Pancreas (tissue), 10 donors: ENCODE measurements around the gene NOD2. TPM values are rescaled to one million over a fixed set of nuclear protein-coding genes. Genes with fewer than 3 reads are reported as not detected.

Source experiments
- ATAC-seq, 4 donors: fragments of 200-7000 bp; cut with Tn5 transposase; one replicate each; pipeline versions ENCODE4 v1.8.0 to v1.9.1; 2020; ENCODE audit warnings: mild to moderate bottlenecking in 4 of 4, moderate library complexity in 4 of 4
- DNase-seq, 6 donors: peaks; one replicate each; pipeline ENCODE4 v3.0.0-alpha.2; 2020
- FAIRE-seq: peaks from 2 replicates; lab custom pipeline; 2012; peaks lifted over from hg19 to GRCh38; lab: Jason Lieb, UNC
- H3K27ac ChIP-seq, 4 donors: fragments of 200-600 bp; sonication (generic); 1 replicate in 3 of 4; 2 replicates in 1 of 4; pipeline versions ENCODE4 v1.5.0 to v1.8.0; 2020
- H3K27me3 ChIP-seq, 4 donors: fragments of 200-600 bp; one replicate each; pipeline ENCODE4 v1.8.0; 2021
- H3K36me3 ChIP-seq, 3 donors: fragments of 200-600 bp; sonication (generic) in 1 of 3; one replicate each; pipeline versions ENCODE4 v1.5.0 to v1.8.0; 2020 to 2021
- H3K4me1 ChIP-seq, 3 donors: fragments of 200-600 bp; one replicate each; pipeline ENCODE4 v1.8.0; 2021
- H3K4me3 ChIP-seq, 4 donors: fragments of 200-600 bp; sonication (generic) in 2 of 4; one replicate each; pipeline versions ENCODE4 v1.5.0 to v1.8.0; 2020 to 2021
- H3K9me3 ChIP-seq, 4 donors: fragments of 200-600 bp; one replicate each; pipeline ENCODE4 v1.8.0; 2021
- WGBS, 2 donors: extraction: QIAGEN DNeasy Blood & Tissue Kit; methylation state at CpG; one replicate each; pipeline ENCODE4 v1.1.7; 2013; 5-methylcytosine and 5-hydroxymethylcytosine counted together
- intact Hi-C, 3 donors: fragments of 100-400 bp; cut with DNase I; formaldehyde crosslinking; loops; one replicate each; pipeline versions ENCODE4 v1.11.1 to v1.14.2; 2022
- polyA plus RNA-seq, 2 donors: library from polyadenylated mRNA; stranded (reverse); fragments of 200-250 nt; gene quantifications; one replicate each; pipeline ENCODE4 v1.2.3, GENCODE V29; 2013
- total RNA-seq, 6 donors: library from RNA; stranded (reverse); fragmentation: NEBNext Ultra II Directional in 4 of 6; extraction: Animal tissue kit (Norgen Biotek cat#: 25700) in 4 of 6; gene quantifications; one replicate each; pipeline versions ENCODE4 v1.2.1 to v1.2.4, GENCODE V29; 2021 to 2023
- TF ChIP-seq, protein P1 (sequence below), 4 donors: fragments of 200-600 bp; sonication (generic) in 3 of 4; IDR thresholded peaks; one replicate each; pipeline versions ENCODE4 v1.5.0 to v1.8.0; 2021; ENCODE audit warnings: antibody characterized with exemption in 4 of 4
- donor health status: healthy with polysubstance abuse.
- donor health status: DM: no; HTN: no; CAD: no; lungs with moderate emphysema.
- donor health status: DM: no; HTN: no; CAD: no.
- donor health status: control.
- donor health status: control.
- donor health status: Bipolar disorder and iron deficiency.
- donor health status: DM: yes; HTN: yes; CAD: no.
- donor health status: DM: no; HTN: no; CAD: no.
- donor health status: DM: no; HTN: no; CAD: no.
- donor health status: DM: yes; HTN: yes; CAD: no.

The NOD2 gene
- total and polyA plus RNA-seq, 8 donors: 0.08 to 2.1 (median 0.27) TPM

DNA sequence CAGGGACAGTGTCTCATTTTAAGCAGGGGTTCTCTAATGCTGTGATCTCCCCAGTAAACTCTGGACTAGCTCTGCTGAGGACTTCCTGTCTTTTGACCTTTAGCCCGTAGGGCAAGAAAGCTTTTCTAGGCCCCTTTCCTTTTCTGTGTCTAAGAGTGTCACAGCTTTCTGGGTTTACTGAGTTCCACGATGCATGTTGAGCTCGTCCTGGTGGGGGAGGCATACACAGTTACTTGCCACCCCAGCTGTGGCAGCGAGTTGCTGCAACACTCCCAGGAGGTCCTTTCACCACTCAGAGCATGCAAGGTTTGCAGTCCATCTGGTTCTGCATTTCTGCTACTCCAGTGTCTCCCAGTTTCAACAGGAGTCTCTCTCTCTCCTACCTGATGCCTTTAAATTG is 23.7 kb downstream of the NOD2 start:
- H3K27ac ChIP-seq: no peak overlapping the region
- TF ChIP-seq, protein P1, sequence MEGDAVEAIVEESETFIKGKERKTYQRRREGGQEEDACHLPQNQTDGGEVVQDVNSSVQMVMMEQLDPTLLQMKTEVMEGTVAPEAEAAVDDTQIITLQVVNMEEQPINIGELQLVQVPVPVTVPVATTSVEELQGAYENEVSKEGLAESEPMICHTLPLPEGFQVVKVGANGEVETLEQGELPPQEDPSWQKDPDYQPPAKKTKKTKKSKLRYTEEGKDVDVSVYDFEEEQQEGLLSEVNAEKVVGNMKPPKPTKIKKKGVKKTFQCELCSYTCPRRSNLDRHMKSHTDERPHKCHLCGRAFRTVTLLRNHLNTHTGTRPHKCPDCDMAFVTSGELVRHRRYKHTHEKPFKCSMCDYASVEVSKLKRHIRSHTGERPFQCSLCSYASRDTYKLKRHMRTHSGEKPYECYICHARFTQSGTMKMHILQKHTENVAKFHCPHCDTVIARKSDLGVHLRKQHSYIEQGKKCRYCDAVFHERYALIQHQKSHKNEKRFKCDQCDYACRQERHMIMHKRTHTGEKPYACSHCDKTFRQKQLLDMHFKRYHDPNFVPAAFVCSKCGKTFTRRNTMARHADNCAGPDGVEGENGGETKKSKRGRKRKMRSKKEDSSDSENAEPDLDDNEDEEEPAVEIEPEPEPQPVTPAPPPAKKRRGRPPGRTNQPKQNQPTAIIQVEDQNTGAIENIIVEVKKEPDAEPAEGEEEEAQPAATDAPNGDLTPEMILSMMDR (IDR thresholded peaks at IDR 0.05): no peak
- no peaks in the 10 kb centered on the region for H3K36me3 ChIP-seq
- no peaks in the 10 kb centered on the region for H3K27me3 ChIP-seq
- ATAC-seq: no peak
- no peak for DNase-seq
- intact Hi-C loops: no loop called here
- no peaks in the 10 kb centered on the region for H3K4me1 ChIP-seq
- H3K4me3 ChIP-seq: no peak overlapping the region
- FAIRE-seq: no peak
- 74 to 86% methylated on average over 4 of the region's 4 CpGs for WGBS, 2 donors
- H3K9me3 ChIP-seq: no peaks in the 10 kb centered on the region

DNA sequence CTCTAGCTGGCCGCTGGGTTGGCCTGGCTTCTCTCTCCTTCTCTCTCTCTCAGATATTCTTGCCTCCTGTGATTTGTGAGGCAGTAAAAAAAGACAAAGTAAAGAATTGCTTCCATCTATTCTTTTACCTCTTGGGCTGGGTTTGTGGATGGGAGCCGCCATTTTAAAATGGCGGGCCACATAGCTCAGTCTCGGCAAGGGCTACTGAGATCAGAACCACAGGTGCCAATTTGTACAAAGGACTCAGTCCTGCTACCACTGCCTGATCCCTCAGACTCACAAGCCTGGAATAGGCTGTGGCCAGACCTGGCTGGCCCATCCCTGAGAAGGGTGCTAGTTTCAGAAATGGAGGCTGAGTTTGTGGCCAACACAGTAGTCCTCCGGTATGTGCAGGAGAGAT is 24.1 kb downstream of the NOD2 start:
- TF ChIP-seq, protein P1 (IDR thresholded peaks at IDR 0.05): no peak
- Histone ChIP-seq H3K4me3 (no peak overlapping the region), H3K9me3 (no peaks in the 10 kb centered on the region), H3K36me3 (no peaks in the 10 kb centered on the region), H3K27ac (no peak overlapping the region), H3K4me1 (no peaks in the 10 kb centered on the region), H3K27me3 (no peaks in the 10 kb centered on the region)
- 78% methylated on average over 5 of the region's 5 CpGs for WGBS, 2 donors
- intact Hi-C loops: no loop called here
- FAIRE-seq (no peak), DNase-seq (no peak), ATAC-seq (no peak)

DNA sequence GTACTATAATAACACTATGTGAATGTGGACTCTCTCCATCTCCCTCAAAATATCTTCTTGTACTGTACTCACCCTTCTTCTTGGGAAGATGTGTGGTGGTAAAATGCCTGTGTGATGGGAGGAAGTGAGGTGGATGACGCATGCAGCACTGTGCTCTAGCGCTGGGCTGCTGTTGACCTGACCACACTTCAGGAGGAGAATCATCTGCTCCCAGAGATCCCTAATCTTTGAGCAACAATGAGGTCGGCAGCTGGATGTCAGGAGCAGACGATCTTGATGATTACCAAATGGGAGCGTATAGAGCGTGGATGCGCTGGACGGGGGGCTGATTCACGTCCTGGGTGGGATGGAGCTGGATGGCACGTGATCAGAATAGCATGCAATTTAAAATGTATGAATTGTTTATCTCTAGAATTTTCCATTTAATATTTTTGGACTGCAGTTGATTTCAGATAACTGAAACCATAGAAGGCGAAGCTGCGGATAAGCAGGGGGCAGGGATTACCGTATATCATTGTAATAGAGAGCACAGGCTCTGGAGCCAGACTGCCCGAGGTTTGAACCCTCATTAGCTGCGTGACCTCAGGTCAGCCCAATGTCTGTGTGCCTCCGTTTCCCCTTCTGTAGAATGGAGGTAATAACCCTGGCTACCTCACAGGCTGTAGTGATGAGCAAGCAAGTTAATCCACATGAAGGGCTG is 24.8 kb downstream of the NOD2 start:
- no peak for DNase-seq
- Histone ChIP-seq H3K36me3 (no peaks in the 10 kb centered on the region), H3K27ac (no peak overlapping the region), H3K27me3 (no peaks in the 10 kb centered on the region), H3K9me3 (no peaks in the 10 kb centered on the region), H3K4me3 (no peak overlapping the region), H3K4me1 (no peaks in the 10 kb centered on the region)
- intact Hi-C loops: no loop called here
- no peak for ATAC-seq
- WGBS, 2 donors: 71 to 82% methylated on average over 16 of the region's 16 CpGs
- no peak for FAIRE-seq
- TF ChIP-seq, protein P1 (IDR thresholded peaks at IDR 0.05): no peak

DNA sequence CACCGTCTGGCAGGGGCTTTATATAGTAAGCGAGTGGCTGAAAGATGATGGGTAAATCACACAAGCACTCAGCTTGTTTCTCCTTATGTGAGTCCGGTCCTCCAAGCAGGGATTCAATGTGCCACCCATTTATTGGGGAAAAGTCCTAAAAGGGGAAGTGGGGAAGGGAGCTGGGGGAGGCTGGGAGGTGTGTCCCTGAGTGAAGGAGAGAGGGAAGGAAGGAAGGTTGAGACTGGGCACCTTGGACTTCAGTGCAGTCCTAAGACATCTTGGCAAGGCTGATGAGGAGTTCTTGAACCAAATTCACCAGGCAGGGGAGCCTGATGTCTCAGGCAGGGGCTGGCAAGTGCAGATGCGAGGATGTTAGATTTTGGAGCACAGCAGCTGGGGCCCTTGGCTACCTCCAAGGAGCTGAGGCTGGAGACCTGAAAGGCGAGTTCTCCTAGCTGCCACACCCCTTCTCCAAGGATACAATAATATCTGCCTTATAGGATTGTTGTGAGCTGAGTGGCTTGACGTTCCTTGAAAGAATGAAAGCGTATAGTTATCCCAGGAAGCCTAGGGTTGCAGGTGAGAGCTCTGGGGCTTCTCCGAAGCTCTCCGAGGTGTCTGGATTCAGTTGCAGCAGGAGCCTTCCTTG is 25.5 kb downstream of the NOD2 start:
- DNase-seq (no peak), FAIRE-seq (no peak), ATAC-seq (peak in 1 of 4 donors; percentile 9)
- 68 to 79% methylated on average over 9 of the region's 9 CpGs for WGBS, 2 donors
- no peak overlapping the region for H3K4me3 ChIP-seq
- H3K27me3 ChIP-seq: no peaks in the 10 kb centered on the region
- no peak overlapping the region for H3K27ac ChIP-seq
- H3K9me3 ChIP-seq: no peaks in the 10 kb centered on the region
- H3K4me1 ChIP-seq: no peaks in the 10 kb centered on the region
- no peaks in the 10 kb centered on the region for H3K36me3 ChIP-seq
- TF ChIP-seq, protein P1 (IDR thresholded peaks at IDR 0.05): no peak
- intact Hi-C loops: no loop called here
